Measurements from ENCODE around the gene TNFSF9. TPM values are rescaled to one million over a fixed set of nuclear protein-coding genes. Genes with fewer than 3 reads are reported as not detected.

Gene TNFSF9
- total RNA-seq, 2 donors from 2014 or later = 0.79 to 4.0 TPM

DNA sequence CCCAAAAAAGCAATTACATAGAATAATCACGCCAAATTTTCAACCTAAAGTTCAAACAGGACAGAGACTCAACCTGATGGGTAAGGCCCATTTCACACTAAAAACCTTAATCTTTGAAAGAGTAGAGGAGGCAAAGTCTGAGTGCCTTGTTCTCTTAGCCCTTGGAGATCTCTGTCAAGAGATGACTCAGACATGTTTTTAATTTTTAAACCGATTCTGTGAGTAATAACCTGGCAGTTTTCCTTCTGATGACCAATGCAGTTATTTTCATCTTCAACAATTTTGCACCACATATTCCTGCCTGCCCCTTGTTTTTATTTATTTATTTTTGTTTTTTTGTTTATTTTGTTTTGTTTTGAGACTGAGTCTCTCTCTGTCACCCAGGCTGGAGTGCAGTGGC, 11.5 kb upstream of the TNFSF9 start:
- intact Hi-C loops (cut with DNase I) = loop anchor here (10.0 kb wide), 1 partner anchor 346 kb away; no protein-coding TSS in a partner anchor
- DNase-seq = no peak
- Histone ChIP-seq H3K4me3 (no peak overlapping the region), H3K4me1 (no peaks in the 10 kb centered on the region), H3K27ac (no peak overlapping the region), H3K9ac (ENCODE audit: low read depth in 2 of 2, low read length in 2 of 2) (no peak overlapping the region), H3K9me3 (no peaks in the 10 kb centered on the region), H3K36me3 (no peaks in the 10 kb centered on the region), H3K27me3 (no peaks in the 10 kb centered on the region)
- TF ChIP-seq, protein P1, sequence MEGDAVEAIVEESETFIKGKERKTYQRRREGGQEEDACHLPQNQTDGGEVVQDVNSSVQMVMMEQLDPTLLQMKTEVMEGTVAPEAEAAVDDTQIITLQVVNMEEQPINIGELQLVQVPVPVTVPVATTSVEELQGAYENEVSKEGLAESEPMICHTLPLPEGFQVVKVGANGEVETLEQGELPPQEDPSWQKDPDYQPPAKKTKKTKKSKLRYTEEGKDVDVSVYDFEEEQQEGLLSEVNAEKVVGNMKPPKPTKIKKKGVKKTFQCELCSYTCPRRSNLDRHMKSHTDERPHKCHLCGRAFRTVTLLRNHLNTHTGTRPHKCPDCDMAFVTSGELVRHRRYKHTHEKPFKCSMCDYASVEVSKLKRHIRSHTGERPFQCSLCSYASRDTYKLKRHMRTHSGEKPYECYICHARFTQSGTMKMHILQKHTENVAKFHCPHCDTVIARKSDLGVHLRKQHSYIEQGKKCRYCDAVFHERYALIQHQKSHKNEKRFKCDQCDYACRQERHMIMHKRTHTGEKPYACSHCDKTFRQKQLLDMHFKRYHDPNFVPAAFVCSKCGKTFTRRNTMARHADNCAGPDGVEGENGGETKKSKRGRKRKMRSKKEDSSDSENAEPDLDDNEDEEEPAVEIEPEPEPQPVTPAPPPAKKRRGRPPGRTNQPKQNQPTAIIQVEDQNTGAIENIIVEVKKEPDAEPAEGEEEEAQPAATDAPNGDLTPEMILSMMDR (IDR thresholded peaks at IDR 0.05) = no peak

DNA sequence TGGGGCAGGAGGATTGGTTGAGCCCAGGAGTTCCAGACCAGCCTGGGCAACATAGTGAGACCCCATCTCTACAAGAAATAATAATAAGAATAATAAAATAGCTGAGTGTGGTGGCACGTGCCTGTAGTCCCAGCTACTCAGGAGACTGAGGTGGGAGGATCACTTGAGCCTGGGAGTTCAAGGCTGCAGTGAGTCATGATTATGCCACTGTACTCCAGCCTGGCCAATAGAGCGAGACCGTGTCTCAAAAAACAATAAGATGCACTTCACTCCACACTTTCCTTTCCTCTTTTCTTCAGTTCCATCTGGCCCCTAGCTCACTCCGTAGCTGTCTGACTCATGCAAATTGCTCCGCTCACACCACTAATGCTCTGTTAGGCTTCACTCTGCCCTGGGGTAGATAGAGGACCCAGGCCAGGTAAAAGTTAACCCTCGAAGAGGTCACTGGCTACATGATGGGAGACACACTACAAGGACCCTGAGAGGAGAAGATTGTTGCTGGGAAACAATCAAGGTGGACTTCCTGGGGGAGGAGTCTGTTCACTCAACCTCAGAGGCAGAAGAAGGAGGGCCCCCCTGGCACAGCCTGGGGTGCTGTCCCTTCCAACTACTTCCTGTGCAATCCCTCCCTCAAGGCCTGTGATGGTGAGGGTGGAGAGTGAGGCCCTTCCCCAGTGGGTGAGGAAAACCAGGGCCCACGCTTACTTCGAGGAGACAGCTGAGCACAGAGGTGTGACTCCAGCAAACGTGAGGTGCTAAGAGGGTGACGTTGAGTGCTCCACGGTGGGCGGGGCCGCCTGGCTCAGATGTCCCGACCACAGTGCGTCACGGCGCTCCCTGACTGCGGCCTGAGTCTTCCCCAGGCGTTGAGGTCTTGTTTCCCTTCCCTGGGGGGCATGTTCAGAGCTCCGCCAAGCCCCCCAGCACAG, 8.8 kb upstream of the TNFSF9 start:
- TF ChIP-seq, protein P1 (IDR thresholded peaks at IDR 0.05) = no peak

DNA sequence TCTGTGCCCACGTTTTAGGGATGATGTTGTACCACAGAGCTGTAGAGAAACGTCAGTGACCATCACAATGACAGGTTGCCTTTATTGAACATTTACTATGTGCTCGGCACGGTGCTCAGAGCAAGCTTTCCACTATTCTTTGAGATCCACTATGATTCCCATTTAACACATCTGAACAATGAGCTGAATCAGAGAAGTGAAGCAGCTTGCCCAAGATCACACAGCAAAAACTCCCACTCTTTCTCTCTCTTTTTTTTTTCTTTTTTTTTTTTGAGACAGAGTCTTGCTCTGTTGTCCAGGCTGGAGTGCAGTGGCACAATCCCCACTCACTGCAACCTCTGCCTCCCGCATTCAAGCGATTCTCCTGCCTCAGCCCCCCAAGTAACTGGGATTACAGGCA, 8.1 kb upstream of the TNFSF9 start:
- H3K27me3 ChIP-seq = no peaks in the 10 kb centered on the region
- no peak overlapping the region for H3K9ac ChIP-seq (ENCODE audit: low read depth in 2 of 2, low read length in 2 of 2)
- H3K36me3 ChIP-seq = no peaks in the 10 kb centered on the region
- H3K27ac ChIP-seq = no peak overlapping the region
- no peak for DNase-seq
- no peak overlapping the region for H3K4me3 ChIP-seq
- H3K9me3 ChIP-seq = no peaks in the 10 kb centered on the region
- TF ChIP-seq, protein P1 (IDR thresholded peaks at IDR 0.05) = no peak
- H3K4me1 ChIP-seq = no peaks in the 10 kb centered on the region
- intact Hi-C loops (cut with DNase I) = no loop called here

More for the DNA sequence above, 8.8 kb upstream of the TNFSF9 start:
- Histone ChIP-seq H3K9ac (ENCODE audit: low read depth in 2 of 2, low read length in 2 of 2) (no peak overlapping the region), H3K27me3 (no peaks in the 10 kb centered on the region), H3K9me3 (no peaks in the 10 kb centered on the region), H3K4me1 (no peaks in the 10 kb centered on the region), H3K36me3 (no peaks in the 10 kb centered on the region), H3K4me3 (no peak overlapping the region), H3K27ac (no peak overlapping the region)
- intact Hi-C loops (cut with DNase I) = no loop called here
- no peak for DNase-seq

DNA sequence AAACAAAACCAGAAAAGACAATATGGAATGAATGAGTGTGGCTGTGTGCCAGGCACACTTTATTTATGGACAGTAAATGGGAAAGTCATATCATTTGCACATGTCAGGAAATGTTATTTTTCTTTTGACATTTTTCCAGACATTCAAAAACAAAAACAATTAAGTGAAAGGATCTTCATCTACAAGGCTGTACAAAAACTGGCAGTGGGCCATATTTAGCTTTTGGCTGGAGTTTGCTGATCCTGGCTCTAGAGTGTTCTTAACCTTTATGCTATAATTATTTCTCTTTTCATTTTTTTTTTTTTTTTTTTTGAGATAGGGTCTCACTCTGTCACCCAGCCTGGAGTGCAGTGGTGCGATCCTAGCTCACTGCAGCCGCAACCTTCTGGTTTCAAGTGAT, 6.5 kb upstream of the TNFSF9 start:
- TF ChIP-seq, protein P1 (IDR thresholded peaks at IDR 0.05) = no peak
- H3K27me3 ChIP-seq = no peaks in the 10 kb centered on the region
- no peak overlapping the region for H3K9ac ChIP-seq (ENCODE audit: low read depth in 2 of 2, low read length in 2 of 2)
- intact Hi-C loops (cut with DNase I) = no loop called here
- H3K4me3 ChIP-seq = no peak overlapping the region
- H3K27ac ChIP-seq = no peak overlapping the region
- H3K36me3 ChIP-seq = no peaks in the 10 kb centered on the region
- DNase-seq = no peak
- no peaks in the 10 kb centered on the region for H3K9me3 ChIP-seq
- no peaks in the 10 kb centered on the region for H3K4me1 ChIP-seq

DNA sequence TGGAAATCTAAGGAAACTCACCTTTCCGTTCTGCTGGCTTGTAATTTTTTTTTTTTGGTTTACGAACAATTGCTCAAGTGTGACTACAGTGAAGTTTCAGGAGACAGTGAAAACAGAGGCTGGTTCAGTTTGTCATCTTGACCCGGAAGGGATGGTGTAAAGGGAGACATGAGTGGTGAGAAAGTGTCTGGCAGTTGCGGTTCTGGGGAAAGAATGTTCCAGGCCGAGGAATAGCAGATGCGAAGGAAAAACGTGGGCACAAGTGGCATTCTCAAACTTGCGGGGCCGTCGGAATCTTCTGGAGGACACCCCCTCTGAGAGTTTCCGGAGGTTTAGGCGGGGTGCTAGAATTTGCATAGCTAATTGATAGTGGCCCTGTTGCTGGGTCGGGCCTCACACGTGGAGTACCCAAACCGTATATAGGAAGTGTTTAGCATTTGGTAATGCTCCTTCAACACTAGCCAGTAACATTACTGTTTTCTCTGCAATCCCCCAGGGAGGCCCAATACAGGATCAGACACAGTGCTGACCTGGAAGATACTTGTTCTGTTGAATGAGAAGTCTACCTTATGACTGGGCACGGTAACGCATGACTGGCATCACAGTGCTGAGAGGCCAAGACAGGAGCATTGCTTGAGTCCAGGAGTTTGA, 2.8 kb upstream of the TNFSF9 start:
- TF ChIP-seq, protein P1 (IDR thresholded peaks at IDR 0.05) = no peak
- H3K27ac ChIP-seq = no peak overlapping the region
- DNase-seq = no peak
- H3K4me3 ChIP-seq = no peak overlapping the region
- no peaks in the 10 kb centered on the region for H3K36me3 ChIP-seq
- no peaks in the 10 kb centered on the region for H3K9me3 ChIP-seq
- peaks cover 5% of the 10 kb centered on the region for H3K27me3 ChIP-seq
- intact Hi-C loops (cut with DNase I) = no loop called here
- H3K9ac ChIP-seq (ENCODE audit: low read depth in 2 of 2, low read length in 2 of 2) = no peak overlapping the region
- H3K4me1 ChIP-seq = no peaks in the 10 kb centered on the region

Measured in colonic mucosa (tissue), 4 donors.